Gastroesophageal sphincter (tissue), 4 donors: ENCODE results near the gene APLP2. TPM values are rescaled to one million over a fixed set of nuclear protein-coding genes. Genes with fewer than 3 reads are reported as not detected.
A peak's percentile ranks its signal among the peaks of the same experiment; 100 is the strongest.

ENCODE experiments used
- ATAC-seq: fragments of 150-250 bp; one replicate; pipeline ENCODE4 v1.9.1; 2016; ENCODE audit warnings: mild to moderate bottlenecking, moderate library complexity
- H3K27ac ChIP-seq, 4 donors: fragments of 200-600 bp; sonication (generic) in 3 of 4; 1 replicate in 3 of 4; 2 replicates in 1 of 4; pipeline ENCODE4 v1.5.1; 2016 to 2019
- H3K27me3 ChIP-seq: fragments of 200-600 bp; sonication (generic); one replicate; pipeline ENCODE4 v1.5.1; 2019
- H3K36me3 ChIP-seq, 2 donors: fragments of 200-600 bp; sonication (generic); one replicate each; pipeline ENCODE4 v1.5.1; 2019; ENCODE audit warnings: control low read depth in 1 of 2
- H3K4me1 ChIP-seq, 3 donors: fragments of 200-600 bp; sonication (generic); 1 replicate in 2 of 3; 2 replicates in 1 of 3; pipeline ENCODE4 v1.5.1; 2016 to 2019; ENCODE audit warnings: control low read depth in 2 of 3
- H3K4me3 ChIP-seq, 2 donors: fragments of 200-600 bp; sonication (generic); one replicate each; pipeline ENCODE4 v1.5.1; 2019; ENCODE audit warnings: mild to moderate bottlenecking in 1 of 2, moderate library complexity in 1 of 2
- H3K9me3 ChIP-seq, 3 donors: fragments of 200-600 bp; sonication (generic); one replicate each; pipeline ENCODE4 v1.5.1; 2017 to 2019; ENCODE audit warnings: control low read depth in 2 of 3
- CTCF ChIP-seq, 4 experiments: fragments of 200-600 bp in 2 of 4; fragments of 450-650 bp in 2 of 4; sonication (generic) in 1 of 4; IDR thresholded peaks; one replicate each; pipeline ENCODE4 v1.5.1; 2017 to 2019; ENCODE audit warnings: antibody characterized with exemption in 4 of 4, mild to moderate bottlenecking in 2 of 4, moderate library complexity in 2 of 4
- EP300 ChIP-seq: sonication (generic); formaldehyde crosslinking; IDR thresholded peaks from one replicate; pipeline ENCODE4 v1.6.1; 2017; ENCODE audit warnings: antibody characterized with exemption, mild to moderate bottlenecking
- POLR2A ChIP-seq, 2 donors: fragments of 450-650 bp; IDR thresholded peaks; one replicate each; pipeline ENCODE4 v1.6.1; 2017; ENCODE audit warnings: antibody characterized with exemption in 2 of 2, mild to moderate bottlenecking in 2 of 2, moderate library complexity in 1 of 2
- POLR2AphosphoS5 ChIP-seq: sonication (generic); formaldehyde crosslinking; IDR thresholded peaks from one replicate; pipeline ENCODE4 v1.6.1; 2017; ENCODE audit warnings: antibody characterized with exemption
- WGBS, 2 donors: methylation state at CpG; one replicate each; pipeline ENCODE4 v1.1.5; 2018; ENCODE audit warnings: low coverage in 1 of 2; 5-methylcytosine and 5-hydroxymethylcytosine counted together
- total RNA-seq, 4 donors: library from RNA; depleted of rRNA; stranded (reverse); fragments of >200 nt; gene quantifications; one replicate each; pipeline ENCODE4 v1.1.0, GENCODE V29; 2016

APLP2 gene
- total RNA-seq, 4 donors from 2014 or later = 386 to 533 (median 452) TPM

GRCh38 chr11:130175898-130176297 is 106.2 kb downstream of the APLP2 start:
- ATAC-seq = no peak
- TF ChIP-seq POLR2AphosphoS5 = no peak
- TF ChIP-seq EP300 = no peak
- no peak for TF ChIP-seq CTCF (IDR thresholded peaks at IDR 0.05)
- TF ChIP-seq POLR2A (IDR thresholded peaks at IDR 0.05) = no peak
- H3K4me1 ChIP-seq = peaks cover 0 to 5% (median 3%) of the 10 kb centered on the region in 3 donors
- no peaks in the 10 kb centered on the region for H3K36me3 ChIP-seq
- H3K9me3 ChIP-seq = peaks cover 0 to 9% (median 0%) of the 10 kb centered on the region in 3 donors
- H3K27ac ChIP-seq = no peak overlapping the region
- no peak overlapping the region for H3K4me3 ChIP-seq
- 75 to 81% methylated on average over 4 to 5 of the region's 5 CpGs for WGBS, 2 donors
- no peaks in the 10 kb centered on the region for H3K27me3 ChIP-seq

- no peak overlapping the region for H3K27ac ChIP-seq
- peaks cover 0 to 5% (median 3%) of the 10 kb centered on the region in 3 donors for H3K4me1 ChIP-seq
- ATAC-seq = no peak
- H3K4me3 ChIP-seq = no peak overlapping the region
- H3K9me3 ChIP-seq = peaks cover 0 to 9% (median 0%) of the 10 kb centered on the region in 3 donors
- 82 to 94% methylated on average over 5 to 9 of the region's 10 CpGs for WGBS, 2 donors
- TF ChIP-seq EP300 (no peak), POLR2AphosphoS5 (no peak), CTCF (IDR thresholded peaks at IDR 0.05) (no peak), POLR2A (IDR thresholded peaks at IDR 0.05) (no peak)
- H3K27me3 ChIP-seq = no peaks in the 10 kb centered on the region
- H3K36me3 ChIP-seq = no peaks in the 10 kb centered on the region
Measured at GRCh38 chr11:130177782-130178181, 108.1 kb downstream of the APLP2 start.

GRCh38 chr11:130178441-130179339 is 109.0 kb downstream of the APLP2 start:
- peaks cover 0 to 5% (median 3%) of the 10 kb centered on the region in 3 donors for H3K4me1 ChIP-seq
- H3K27ac ChIP-seq = no peak overlapping the region
- no peak overlapping the region for H3K4me3 ChIP-seq
- H3K36me3 ChIP-seq = no peaks in the 10 kb centered on the region
- WGBS, 2 donors = 50 to 76% methylated on average over 2 of the region's 16 CpGs
- ATAC-seq = no peak
- H3K9me3 ChIP-seq = peaks cover 0 to 9% (median 0%) of the 10 kb centered on the region in 3 donors
- no peaks in the 10 kb centered on the region for H3K27me3 ChIP-seq
- TF ChIP-seq POLR2A (IDR thresholded peaks at IDR 0.05) (no peak), CTCF (IDR thresholded peaks at IDR 0.05) (no peak), POLR2AphosphoS5 (no peak), EP300 (no peak)

GRCh38 chr11:130179396-130180306 is 110.0 kb downstream of the APLP2 start:
- Histone ChIP-seq H3K4me3 (no peak overlapping the region), H3K27ac (peak overlapping the region in 1 of 4 donors; percentile 24), H3K27me3 (no peaks in the 10 kb centered on the region), H3K36me3 (no peaks in the 10 kb centered on the region), H3K9me3 (peaks cover 0 to 5% (median 0%) of the 10 kb centered on the region in 3 donors), H3K4me1 (peaks cover 0 to 5% (median 3%) of the 10 kb centered on the region in 3 donors)
- TF ChIP-seq POLR2AphosphoS5 = no peak
- no peak for TF ChIP-seq EP300
- TF ChIP-seq POLR2A (IDR thresholded peaks at IDR 0.05) = no peak
- TF ChIP-seq CTCF (IDR thresholded peaks at IDR 0.05) = no peak
- no peak for ATAC-seq
- 40 to 81% methylated on average over 1 to 4 of the region's 21 CpGs for WGBS, 2 donors
